Frontal cortex (tissue), 4 donors: Measurements from ENCODE around the gene KMT5C. TPM values are rescaled to one million over a fixed set of nuclear protein-coding genes. Genes with fewer than 3 reads are reported as not detected.
A peak's percentile ranks its signal among the peaks of the same experiment; 100 is the strongest.
"Not testable (repeated sequence)": the region's sequence is repeated elsewhere in the genome, so short reads cannot be mapped to it uniquely, and the experiment has no call there.

Source experiments
- DNase-seq, 2 donors: peaks; one replicate each; pipeline ENCODE4 v3.0.0; 2012; ENCODE audit warnings: low spot score in 2 of 2
- FAIRE-seq: peaks from 2 replicates; lab custom pipeline; 2012; peaks lifted over from hg19 to GRCh38; lab: Jason Lieb, UNC
- total RNA-seq: library from RNA; depleted of rRNA; stranded (reverse); fragments of >200 nt; gene quantifications from one replicate; pipeline ENCODE4 v1.2.3, GENCODE V29; 2014
- donor health status: control.
- donor health status: control.
- donor health status: control.

The KMT5C gene
- total RNA-seq, 1 donor from 2014 or later: 5.7 TPM

- DNase-seq (no peak), FAIRE-seq (no peak)
Observed at GRCh38 chr19:55315956-55316525, 23.6 kb upstream of the KMT5C start.

- DNase-seq (no peak), FAIRE-seq (no peak)
Observed at GRCh38 chr19:55316646-55317045, 23.0 kb upstream of the KMT5C start.

GRCh38 chr19:55319785-55320184 is 19.9 kb upstream of the KMT5C start:
- DNase-seq (peak in 1 of 2 donors; percentile 62), FAIRE-seq (no peak)

- FAIRE-seq: no peak
- no peak for DNase-seq
Observed at GRCh38 chr19:55320844-55321419, 18.7 kb upstream of the KMT5C start.

GRCh38 chr19:55321466-55322137 is 18.1 kb upstream of the KMT5C start:
- FAIRE-seq (no peak), DNase-seq (no peak)

GRCh38 chr19:55322204-55322885 is 17.3 kb upstream of the KMT5C start:
- DNase-seq: no peak
- FAIRE-seq: no peak

- DNase-seq (no peak), FAIRE-seq (no peak)
Observed at GRCh38 chr19:55324662-55325061, 15.0 kb upstream of the KMT5C start.

GRCh38 chr19:55325172-55325571 is 14.5 kb upstream of the KMT5C start, which contains the start of gene TMEM150B:
TMEM150B (minus strand) TSS chr19:55325341; CDS start chr19:55321036, 4,305 bp downstream.
- DNase-seq: no peak
- FAIRE-seq: no peak

- not testable (repeated sequence) for DNase-seq, FAIRE-seq
Observed at GRCh38 chr19:55328774-55329318, 10.8 kb upstream of the KMT5C start.

- not testable (repeated sequence) for FAIRE-seq, DNase-seq
Observed at GRCh38 chr19:55329791-55330190, 9.9 kb upstream of the KMT5C start.

- FAIRE-seq (no peak), DNase-seq (no peak)
Observed at GRCh38 chr19:55333870-55334269, 5.8 kb upstream of the KMT5C start.

- no peak for DNase-seq
Observed at GRCh38 chr19:55336101-55336500, 3.6 kb upstream of the KMT5C start.

GRCh38 chr19:55339889-55340783 is 460 bp downstream of the KMT5C start:
- DNase-seq (peak in 1 of 2 donors; percentile 40), FAIRE-seq (no peak)

More at GRCh38 chr19:55336101-55336500, 3.6 kb upstream of the KMT5C start:
- no peak for FAIRE-seq

GRCh38 chr19:55340784-55341147 is 1.1 kb downstream of the KMT5C start:
- DNase-seq (peak in 1 of 2 donors; percentile 42), FAIRE-seq (no peak)

- FAIRE-seq: no peak
Observed at GRCh38 chr19:55341171-55341588, 1.5 kb downstream of the KMT5C start.

GRCh38 chr19:55341595-55342531 is 2.2 kb downstream of the KMT5C start:
- FAIRE-seq: no peak
- peak in 1 of 2 donors; percentile 36 for DNase-seq

More at GRCh38 chr19:55341171-55341588, 1.5 kb downstream of the KMT5C start:
- peak; percentile 80 to 91 for DNase-seq

- no peak for FAIRE-seq
- peak in 1 of 2 donors; percentile 65 for DNase-seq
Observed at GRCh38 chr19:55344444-55344843, 4.8 kb downstream of the KMT5C start.
